Activated CD8-positive, alpha-beta memory T cell treated with anti-CD3 and anti-CD28 coated beads, Interleukin-2, amount 50 U/mL, for 48 hours (primary cell): Measurements from ENCODE around the gene FAH.

Experiments
- DNase-seq: peaks from one replicate; pipeline ENCODE4 v3.0.0-alpha.2; 2020

The FAH gene

DNA sequence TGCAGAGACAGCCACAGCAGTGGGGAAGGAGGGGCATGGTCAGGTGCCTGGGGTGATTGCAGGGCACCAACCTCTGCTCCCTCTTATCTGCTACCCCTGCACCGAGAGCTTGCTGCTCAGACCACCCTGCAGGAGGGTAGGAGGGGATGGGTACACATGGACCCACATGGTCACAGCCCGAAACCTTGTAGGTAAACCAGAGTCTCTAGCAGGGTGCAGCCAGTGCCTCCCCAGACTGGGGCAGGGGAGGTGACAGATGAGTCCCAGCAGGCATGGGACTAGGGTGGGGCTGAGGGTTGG lies 49.2 kb downstream of the FAH start:
- no peak for DNase-seq

DNA sequence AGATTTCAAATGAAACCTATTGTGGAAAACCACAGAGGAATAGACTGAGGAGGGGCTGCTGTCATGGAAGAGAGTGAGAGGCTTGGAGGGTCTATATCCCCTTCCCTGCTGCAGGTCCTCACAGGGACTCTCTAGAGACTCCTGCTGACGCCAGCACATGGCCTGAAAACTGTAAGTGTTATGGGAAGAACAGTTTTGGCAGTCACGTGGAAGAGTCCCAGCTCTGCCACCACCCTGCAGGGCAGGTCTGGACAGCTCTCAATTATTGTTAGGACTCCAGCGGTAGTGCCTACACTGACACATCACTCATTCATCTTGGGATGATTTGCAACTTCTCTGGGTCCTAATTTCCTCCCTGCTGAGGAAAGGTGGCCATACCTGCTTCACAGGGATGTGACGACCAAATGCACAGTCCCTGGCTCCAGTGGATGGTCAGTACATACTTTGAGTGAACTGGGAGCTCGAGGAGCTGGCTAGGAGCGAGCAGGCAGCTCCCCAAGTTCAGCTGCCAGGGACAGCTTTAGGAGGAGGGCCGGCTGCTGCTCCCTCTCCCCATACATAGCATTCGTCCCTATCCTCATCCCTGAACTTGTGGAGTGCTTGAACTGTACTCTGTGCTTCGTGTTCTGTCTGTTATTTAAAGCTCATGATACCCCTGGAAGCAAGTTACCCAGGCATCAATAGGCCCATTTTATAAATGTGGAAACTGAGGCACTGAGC lies 50.0 kb downstream of the FAH start:
- DNase-seq, result no peak

DNA sequence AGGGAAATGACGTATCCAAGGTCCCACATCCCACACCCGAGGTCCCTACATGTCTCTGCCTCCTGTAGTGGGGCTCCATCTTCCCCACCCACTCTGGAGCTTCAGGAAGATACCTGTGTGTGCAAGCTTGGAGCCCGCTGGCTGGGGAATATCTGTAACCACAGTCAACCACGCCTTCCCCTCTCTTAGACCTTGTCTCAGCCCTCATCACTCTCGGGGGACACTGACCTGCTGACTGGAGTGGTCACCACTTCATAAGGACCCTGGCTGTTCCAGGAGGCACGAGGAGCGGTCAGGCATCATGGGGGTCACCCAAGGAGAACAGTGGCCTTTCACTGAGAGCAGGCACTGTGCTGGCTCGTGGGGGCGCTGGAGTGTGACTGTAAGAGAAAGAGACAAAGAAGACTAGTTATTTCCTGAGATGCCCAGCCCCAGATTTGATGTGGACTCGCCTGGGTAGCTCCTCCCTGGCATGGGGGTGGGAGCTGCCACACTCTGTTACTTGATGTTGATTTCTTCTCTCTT lies 50.6 kb downstream of the FAH start:
- no peak for DNase-seq

DNA sequence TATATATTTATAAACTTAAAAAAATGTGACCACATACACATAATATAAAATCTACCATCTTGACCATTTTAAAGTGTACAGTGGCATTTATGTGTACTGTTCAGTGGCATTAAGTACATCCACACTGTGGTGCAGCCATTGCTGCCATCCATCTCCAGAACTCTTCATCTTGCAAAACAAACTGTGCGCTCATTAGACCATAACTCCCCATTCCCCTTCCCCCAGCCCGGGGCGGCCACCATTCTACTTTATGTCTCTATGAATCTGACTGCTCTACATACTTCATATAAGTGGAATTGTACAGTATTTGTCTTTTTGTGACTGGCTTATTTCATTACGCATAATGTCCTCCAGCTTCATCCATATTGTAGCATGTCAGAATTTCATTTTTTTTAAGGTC lies 51.4 kb downstream of the FAH start:
- no peak for DNase-seq

DNA sequence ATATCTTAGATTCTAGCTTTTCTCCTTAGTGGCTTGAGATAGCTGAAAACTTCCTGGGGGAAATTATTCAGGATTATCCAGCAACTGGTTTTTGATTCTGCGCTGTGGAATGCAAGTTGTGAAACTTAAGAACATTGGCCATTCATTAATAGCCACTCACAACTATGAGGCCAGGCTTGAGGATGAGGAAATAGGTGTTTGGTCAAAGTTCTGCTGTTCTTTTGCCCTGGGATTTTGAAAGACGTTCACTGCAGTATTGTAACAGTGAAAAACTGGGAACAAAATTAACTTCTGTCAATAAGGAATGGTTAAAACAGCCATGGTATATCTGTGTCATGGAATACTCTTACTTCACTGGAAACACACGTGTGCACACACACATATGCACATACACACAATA lies 55.1 kb downstream of the FAH start:
- no peak for DNase-seq

DNA sequence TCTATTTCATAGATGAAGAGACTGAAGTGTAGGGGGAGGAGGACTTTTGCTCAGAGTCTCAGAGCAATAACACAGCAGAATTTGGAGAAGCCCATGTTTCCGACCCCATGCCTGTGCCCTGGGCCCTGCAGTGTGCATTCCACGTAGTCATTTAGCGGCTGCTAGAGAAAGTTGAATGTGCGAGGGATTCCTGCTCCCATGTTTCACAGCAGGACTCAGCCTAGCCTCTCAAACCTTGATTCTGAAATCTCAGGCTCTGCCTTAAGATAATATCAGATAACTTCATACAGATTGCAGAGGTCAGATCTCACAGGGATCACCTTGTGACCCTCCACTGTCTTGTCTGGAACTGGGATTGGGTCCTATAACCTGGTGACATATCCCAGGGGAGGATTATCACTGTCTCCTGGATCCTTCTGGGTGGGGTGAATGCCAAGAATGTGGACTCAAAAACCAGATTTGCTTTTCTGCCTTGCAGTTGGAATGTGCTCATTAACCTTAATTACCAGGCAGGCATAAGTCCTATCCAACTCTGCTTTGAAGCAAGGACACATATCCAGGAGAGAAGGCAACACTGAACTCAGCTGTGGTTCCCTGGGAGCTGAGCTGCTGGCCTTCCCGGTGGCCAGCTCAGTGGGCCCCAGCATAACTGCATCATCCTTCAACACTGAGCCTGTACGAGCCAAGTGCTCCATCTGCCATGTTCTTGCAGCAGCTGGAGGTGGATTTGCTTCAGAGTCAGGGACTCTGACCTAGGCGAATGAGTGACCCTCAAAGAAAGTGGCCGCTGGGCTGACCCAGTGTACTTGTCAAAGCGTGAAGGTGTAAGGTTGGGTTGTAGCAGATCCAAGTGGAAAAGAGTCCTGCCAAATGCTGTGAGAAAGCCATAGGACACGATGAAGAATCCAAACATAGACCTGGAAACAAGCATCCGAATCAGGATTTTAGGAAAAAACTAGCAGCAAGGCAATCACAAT lies 56.2 kb downstream of the FAH start:
- DNase-seq, result no peak

DNA sequence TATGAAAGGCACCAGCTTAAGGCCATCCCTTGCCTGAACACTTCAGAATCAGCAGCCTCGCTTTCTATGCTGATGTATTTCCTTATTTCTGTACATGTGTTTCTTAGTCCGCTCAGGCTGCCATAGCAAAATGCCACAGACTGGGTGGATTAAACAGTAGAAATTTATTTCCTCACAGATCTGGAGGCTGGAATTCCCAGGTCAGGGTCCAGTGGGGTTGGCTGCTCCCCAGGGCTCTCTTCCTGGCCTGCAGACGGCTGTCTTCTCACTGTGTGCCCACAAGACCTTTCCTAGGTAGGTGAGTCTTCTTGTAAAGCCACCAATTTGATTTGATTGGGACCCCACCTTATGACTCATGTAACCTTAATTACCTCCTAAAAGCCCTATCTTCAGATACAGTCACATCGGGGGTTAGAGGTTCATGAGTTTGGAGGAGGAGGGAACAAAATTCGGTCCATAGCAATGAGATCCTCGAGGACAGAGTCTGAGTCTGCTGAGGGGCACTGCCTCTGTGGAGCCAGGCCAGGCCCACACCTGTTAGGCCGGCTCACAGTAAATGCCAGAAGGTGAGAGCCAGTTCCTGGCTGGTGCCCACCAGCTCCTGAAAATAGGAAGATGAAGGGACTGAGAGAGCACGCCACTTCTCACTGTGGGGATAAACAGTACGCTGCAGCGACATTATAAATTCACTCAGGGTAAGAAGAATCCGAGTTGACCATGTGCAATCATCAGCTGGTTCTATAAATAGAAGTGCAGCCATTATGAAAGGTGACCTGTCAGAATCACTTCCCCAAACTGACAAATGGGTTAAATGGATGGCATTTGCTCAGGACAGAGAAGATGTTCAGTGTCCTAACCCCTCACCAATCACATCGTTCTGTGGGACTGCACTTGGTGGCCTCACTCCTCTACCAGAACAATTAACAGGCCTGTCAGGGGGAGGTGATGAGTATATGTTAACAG lies 58.1 kb downstream of the FAH start:
- no peak for DNase-seq

DNA sequence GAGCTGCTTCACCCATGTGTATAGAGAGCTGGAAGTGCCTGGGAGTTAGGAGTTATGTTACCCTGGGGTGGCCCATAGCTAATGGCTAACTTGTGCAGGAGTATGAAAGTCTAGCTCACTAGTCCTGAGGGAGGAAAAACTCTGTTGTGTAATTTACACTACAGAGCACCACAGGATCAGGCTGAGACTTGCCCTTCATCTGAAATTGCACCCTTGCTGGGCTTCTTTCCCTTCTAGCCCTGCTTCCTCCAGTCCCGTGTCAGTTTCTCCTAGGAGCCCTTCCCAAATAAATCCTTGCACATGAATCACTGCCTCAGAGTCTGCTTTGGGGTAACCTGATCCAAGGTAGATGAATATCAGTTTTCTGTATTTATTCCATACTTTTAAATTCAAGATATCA lies 59.2 kb downstream of the FAH start:
- DNase-seq, result no peak

DNA sequence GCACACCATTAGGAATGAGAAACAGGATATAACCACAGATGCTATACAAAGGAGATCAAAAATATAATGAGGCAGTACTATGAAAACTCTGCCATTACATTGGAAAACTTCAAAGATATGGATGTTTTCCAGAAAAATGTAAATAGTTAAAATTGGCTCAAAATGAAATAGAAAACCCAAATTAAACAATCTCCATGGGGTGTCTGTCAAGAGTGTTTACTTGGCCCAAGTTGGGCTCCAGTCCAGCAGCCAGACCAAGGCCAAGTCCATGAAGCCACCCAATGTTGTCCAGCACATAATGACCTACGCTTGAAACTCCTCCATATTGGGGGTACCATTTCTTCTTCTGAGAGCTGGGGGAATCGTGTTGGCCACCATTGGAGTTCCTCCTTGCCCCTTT lies 62.1 kb downstream of the FAH start:
- no peak for DNase-seq

DNA sequence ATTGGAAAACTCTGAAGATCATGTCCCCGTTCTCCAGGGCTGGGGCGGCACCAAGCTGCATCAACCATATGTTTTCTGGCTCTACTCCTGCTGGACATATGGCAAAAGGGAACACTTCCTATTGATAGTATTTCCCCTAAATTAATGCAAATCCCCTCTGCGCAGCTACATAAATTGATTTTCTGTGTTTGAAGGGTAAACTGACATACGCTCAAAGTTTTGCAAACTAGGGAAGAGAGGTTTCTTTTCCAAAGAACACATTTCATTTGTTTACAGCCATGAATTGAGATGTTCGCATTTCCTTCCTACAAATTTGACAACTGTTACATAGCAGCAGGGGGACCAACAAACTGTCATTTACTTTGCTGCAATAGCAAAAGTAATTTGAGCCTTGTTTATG lies 63.3 kb downstream of the FAH start:
- DNase-seq, result no peak

DNA sequence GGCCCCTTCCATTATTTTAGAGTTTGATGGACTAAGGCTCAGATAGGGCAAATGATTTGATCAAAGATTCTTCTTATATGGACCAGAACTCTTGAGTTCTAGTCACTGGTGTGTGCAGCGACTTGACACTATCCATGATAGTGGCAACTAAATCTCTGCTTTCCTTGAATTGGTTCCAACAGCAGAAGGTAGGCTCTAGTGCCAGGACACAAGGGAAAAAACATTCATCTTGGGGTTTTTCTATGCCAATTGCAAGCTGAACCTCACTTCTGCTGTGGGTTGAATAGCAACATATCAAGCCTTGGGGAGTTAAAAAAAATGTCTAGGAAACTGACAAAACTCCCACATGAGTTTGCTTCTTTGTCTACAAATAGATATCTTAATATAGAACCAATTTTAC lies 64.1 kb downstream of the FAH start:
- DNase-seq, result no peak

DNA sequence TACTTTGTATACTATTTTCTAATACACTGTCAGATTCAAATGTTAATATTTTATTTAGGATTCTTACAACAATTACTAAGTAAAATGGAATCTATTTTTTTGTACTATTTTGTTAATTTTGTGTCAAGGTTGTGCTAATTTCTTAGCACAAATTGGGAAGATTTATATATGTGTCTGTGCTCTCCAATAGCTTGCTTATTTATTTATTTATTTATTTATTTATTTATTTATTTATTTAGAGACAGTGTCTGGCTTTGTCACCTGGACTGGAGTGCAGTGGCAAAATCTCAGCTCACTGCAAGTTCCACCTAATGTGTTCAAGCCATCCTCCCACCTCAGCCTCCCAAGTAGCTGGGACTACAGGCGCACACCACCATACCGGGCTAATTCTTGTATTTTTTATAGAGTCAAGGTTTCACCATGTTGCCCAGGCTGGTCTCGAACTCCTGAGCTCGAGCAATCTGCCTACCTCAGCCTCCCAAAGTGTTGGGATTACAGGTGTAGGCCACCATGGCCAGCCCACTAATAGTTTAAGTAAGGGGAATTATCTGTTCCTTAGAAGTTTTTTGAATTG lies 64.6 kb downstream of the FAH start:
- DNase-seq, result no peak

DNA sequence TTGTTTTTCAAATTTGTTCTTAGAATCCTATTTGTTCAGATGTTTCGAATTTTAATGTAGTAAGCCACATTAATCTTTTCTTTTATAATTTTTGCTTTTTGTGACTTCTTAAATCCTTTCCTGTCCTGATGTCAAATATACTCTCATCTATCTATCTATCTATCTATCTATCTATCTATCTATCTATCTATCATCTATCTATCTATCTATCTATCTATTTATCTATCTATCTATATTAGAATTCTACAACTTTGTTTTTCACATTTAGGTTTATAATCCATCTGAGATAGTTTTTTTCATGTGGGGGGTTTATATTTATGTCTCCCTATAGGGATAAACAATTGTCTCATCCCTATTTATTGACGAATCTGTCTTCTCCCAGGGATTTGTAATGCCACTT lies 67.2 kb downstream of the FAH start:
- DNase-seq, result no peak

DNA sequence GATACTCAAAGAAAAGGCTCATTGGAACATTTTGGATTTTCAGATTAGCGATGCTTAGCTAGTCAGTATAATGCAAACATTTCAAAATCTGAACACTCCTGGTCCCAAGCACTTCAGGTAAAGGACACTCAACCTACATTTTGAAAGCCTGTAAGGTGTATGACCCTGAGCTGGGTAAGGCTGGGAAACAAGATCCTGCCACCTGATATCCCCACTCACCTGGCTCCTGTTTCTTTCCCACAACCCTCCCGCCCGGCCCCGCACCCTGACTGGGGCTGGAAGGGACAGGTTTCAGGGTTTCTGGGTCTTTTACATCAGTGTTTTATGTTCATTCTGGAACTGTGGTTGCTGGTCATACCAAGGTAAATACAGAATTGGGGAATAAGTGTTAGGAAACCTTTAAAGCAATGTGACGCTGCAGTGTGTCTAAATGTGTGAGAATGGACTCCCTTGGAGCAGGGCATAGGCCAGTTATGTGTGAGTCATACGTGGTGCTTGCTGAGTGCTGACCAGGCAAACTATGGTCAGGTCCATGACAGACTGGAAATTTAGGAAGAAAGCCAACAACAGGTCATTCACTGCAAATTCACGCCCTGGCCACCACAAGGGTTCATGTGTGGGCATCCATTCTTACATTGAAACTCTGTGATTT lies 76.3 kb downstream of the FAH start:
- no peak for DNase-seq

DNA sequence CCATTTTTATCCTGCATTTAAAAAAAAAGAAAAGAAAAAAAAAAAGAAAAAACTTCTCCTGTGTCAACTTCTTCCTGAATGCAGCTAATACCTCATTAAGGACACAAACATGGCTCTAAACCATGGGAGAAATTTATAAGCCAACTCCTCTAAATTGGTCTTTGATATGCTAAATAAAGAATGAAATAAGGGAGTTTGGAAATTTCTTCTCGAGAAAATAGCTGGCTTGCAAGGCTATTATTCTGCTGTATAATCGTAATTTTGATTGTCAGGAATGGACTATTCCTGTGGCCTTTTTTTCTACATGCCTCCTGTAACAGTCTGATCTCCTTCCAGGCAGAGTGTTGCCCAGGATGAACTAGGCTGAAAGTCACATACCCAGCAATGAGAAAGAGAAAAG lies 78.6 kb downstream of the FAH start:
- no peak for DNase-seq

DNA sequence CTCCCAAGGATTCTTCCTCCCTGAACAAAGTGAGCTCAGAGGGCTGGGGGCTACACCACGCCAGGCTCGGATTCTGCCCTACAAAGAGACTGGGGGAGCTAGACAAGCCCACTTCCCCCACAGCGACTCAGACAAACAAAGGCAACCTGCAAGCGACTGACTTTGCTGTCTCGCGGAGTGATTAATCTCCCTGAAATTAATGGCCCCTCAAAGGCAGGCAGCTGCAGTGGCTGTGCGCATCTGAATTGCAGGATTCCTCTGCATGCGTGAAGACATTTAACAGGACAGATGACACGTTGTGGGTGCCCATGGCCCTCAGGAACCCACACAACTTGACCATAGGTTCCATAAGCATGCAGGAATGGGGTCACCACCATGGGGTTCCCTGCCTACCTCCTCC lies 80.8 kb downstream of the FAH start:
- DNase-seq, result no peak

DNA sequence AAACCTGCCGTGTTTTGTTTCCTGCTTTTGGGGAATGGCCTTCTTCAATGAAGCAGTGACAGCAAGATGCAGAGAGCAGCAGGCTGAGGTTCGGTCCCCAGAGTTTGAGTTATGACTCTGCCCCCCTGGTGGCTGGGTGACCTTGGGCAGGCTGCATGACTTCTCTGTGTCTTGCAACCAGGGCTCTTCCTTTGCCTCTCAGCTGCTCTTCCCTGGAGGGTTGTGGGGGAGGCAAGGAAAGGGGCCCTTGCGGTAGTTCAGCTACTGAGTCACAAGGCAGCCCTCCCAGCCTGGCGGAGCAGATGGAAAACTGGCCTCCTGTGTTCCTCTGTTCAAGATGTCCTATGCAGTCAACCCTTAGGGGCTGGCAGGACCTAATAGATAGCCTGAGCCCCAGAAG lies 82.1 kb downstream of the FAH start:
- peak; percentile 66 for DNase-seq
